ENCODE measurements around the gene NKAP.

DNA sequence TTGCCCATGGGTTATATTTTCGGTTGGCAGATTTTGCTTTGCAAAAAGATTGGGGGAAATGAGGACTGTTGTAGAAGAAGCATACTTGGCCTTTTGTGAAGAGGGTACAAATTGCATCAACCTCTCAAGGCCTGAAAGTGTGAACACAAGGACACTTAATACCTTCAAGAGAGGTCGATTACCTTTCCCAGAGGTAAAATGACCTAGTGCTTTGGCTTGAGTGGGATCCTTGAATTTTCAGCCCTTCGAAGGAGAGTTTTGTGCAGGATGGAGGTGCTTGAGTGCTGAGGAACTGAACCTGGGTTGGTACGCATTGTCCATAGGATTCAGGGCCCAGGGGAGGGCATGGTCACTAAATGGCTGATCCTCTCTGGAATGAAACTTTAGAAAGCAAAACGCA, 27.6 kb upstream of the NKAP start:
- TF ChIP-seq, protein P1, sequence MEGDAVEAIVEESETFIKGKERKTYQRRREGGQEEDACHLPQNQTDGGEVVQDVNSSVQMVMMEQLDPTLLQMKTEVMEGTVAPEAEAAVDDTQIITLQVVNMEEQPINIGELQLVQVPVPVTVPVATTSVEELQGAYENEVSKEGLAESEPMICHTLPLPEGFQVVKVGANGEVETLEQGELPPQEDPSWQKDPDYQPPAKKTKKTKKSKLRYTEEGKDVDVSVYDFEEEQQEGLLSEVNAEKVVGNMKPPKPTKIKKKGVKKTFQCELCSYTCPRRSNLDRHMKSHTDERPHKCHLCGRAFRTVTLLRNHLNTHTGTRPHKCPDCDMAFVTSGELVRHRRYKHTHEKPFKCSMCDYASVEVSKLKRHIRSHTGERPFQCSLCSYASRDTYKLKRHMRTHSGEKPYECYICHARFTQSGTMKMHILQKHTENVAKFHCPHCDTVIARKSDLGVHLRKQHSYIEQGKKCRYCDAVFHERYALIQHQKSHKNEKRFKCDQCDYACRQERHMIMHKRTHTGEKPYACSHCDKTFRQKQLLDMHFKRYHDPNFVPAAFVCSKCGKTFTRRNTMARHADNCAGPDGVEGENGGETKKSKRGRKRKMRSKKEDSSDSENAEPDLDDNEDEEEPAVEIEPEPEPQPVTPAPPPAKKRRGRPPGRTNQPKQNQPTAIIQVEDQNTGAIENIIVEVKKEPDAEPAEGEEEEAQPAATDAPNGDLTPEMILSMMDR (IDR thresholded peaks at IDR 0.05), result no peak
- TF ChIP-seq, protein P2, sequence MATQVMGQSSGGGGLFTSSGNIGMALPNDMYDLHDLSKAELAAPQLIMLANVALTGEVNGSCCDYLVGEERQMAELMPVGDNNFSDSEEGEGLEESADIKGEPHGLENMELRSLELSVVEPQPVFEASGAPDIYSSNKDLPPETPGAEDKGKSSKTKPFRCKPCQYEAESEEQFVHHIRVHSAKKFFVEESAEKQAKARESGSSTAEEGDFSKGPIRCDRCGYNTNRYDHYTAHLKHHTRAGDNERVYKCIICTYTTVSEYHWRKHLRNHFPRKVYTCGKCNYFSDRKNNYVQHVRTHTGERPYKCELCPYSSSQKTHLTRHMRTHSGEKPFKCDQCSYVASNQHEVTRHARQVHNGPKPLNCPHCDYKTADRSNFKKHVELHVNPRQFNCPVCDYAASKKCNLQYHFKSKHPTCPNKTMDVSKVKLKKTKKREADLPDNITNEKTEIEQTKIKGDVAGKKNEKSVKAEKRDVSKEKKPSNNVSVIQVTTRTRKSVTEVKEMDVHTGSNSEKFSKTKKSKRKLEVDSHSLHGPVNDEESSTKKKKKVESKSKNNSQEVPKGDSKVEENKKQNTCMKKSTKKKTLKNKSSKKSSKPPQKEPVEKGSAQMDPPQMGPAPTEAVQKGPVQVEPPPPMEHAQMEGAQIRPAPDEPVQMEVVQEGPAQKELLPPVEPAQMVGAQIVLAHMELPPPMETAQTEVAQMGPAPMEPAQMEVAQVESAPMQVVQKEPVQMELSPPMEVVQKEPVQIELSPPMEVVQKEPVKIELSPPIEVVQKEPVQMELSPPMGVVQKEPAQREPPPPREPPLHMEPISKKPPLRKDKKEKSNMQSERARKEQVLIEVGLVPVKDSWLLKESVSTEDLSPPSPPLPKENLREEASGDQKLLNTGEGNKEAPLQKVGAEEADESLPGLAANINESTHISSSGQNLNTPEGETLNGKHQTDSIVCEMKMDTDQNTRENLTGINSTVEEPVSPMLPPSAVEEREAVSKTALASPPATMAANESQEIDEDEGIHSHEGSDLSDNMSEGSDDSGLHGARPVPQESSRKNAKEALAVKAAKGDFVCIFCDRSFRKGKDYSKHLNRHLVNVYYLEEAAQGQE (IDR thresholded peaks at IDR 0.05; ENCODE audit: insufficient read depth in 1 of 2, low read depth in 2 of 2, low read length in 1 of 2), result no peak
- no peak for TF ChIP-seq POLR2AphosphoS5 (IDR thresholded peaks at IDR 0.05; ENCODE audit: low read depth, low read length)
- TF ChIP-seq TCF7L2 (IDR thresholded peaks at IDR 0.05; ENCODE audit: low read depth, low read length), result no peak
